HEK293T (cell line): ENCODE results near the gene HOXA4.

Source experiments
- BHLHE40 ChIP-seq: fragments of 450-650 bp; IDR thresholded peaks from 2 replicates; pipeline ENCODE4 v1.6.1; 2016; ENCODE audit warnings: mild to moderate bottlenecking, moderate library complexity, borderline replicate concordance
- ELF4 ChIP-seq: fragments of 450-650 bp; IDR thresholded peaks from 2 replicates; pipeline ENCODE4 v1.6.1; 2017; ENCODE audit warnings: antibody characterized with exemption
- FOXA1 ChIP-seq: fragments of 450-650 bp; IDR thresholded peaks from 2 replicates; pipeline ENCODE4 v1.6.1; 2016; ENCODE audit warnings: mild to moderate bottlenecking
- FOXM1 ChIP-seq: fragments of 450-650 bp; IDR thresholded peaks from 2 replicates; pipeline ENCODE4 v1.6.1; 2017; ENCODE audit warnings: mild to moderate bottlenecking, borderline replicate concordance
- LEF1 ChIP-seq: fragments of 450-650 bp; IDR thresholded peaks from 2 replicates; pipeline ENCODE4 v1.6.1; 2017; ENCODE audit warnings: mild to moderate bottlenecking, borderline replicate concordance
- PKNOX1 ChIP-seq: fragments of 450-650 bp; IDR thresholded peaks from 2 replicates; pipeline ENCODE4 v1.6.1; 2016
- SP1 ChIP-seq: fragments of 450-650 bp; IDR thresholded peaks from 2 replicates; pipeline ENCODE4 v1.6.1; 2017
- SUZ12 ChIP-seq: fragments of 450-650 bp; IDR thresholded peaks from 2 replicates; pipeline ENCODE4 v1.6.1; 2016; ENCODE audit warnings: mild to moderate bottlenecking
- TARDBP ChIP-seq: fragments of 450-650 bp; IDR thresholded peaks from 2 replicates; pipeline ENCODE4 v1.6.1; 2016

GRCh38 chr7:27171637-27172314 lies 41.2 kb upstream of the HOXA4 start:
- no peak for TF ChIP-seq ELF4
- TF ChIP-seq TARDBP, result no peak
- no peak for TF ChIP-seq FOXM1
- TF ChIP-seq SUZ12, result no peak
- TF ChIP-seq FOXA1, result no peak
- no peak for TF ChIP-seq BHLHE40
- no peak for TF ChIP-seq SP1
- no peak for TF ChIP-seq LEF1
- TF ChIP-seq PKNOX1, result no peak
